Activated CD4-positive, alpha-beta T cell treated with anti-CD3 and anti-CD28 coated beads, Interleukin-2, Interleukin-6, amounts not matched to agents 100 ng/mL and 50 ng/mL, durations not matched to agents 16 hours and 8 hours (primary cell): ENCODE data around the gene MTCL1.

ENCODE experiments used
- DNase-seq: peaks from one replicate; pipeline ENCODE4 v3.0.0-alpha.2; 2020

MTCL1 gene

GRCh38 chr18:8871489-8871888 lies 166.1 kb downstream of the MTCL1 start:
- DNase-seq = no peak

- DNase-seq = no peak
These were observed 169.5 kb downstream of the MTCL1 start for GRCh38 chr18:8874872-8875271.

GRCh38 chr18:8876887-8877286 lies 171.5 kb downstream of the MTCL1 start:
- no peak for DNase-seq

GRCh38 chr18:8881103-8881502 lies 175.7 kb downstream of the MTCL1 start:
- no peak for DNase-seq
